ENCODE measurements around the gene CST9L. TPM values are rescaled to one million over a fixed set of nuclear protein-coding genes. Genes with fewer than 3 reads are reported as not detected.

The CST9L gene
- total RNA-seq, 1 experiment from 2014 or later: not detected

GRCh38 chr20:23547613-23548012 is 20.7 kb downstream of the CST9L start:
- H3K9me3 ChIP-seq: no peaks in the 10 kb centered on the region
- DNase-seq: no peak
- H3K4me3 Mint-ChIP-seq (ENCODE audit: unreplicated experiment): no peak overlapping the region
- BruUV-seq (replicated peaks): no TSS peak
- CTCF ChIA-PET: no interaction called here
- no peaks in the 10 kb centered on the region for H3K4me1 Mint-ChIP-seq (ENCODE audit: low read depth, unreplicated experiment)
- H3K36me3 ChIP-seq (ENCODE audit: control insufficient read depth, insufficient read depth, low read length): no peaks in the 10 kb centered on the region
- no peaks in the 10 kb centered on the region for H3K36me3 Mint-ChIP-seq (ENCODE audit: insufficient read depth, unreplicated experiment)
- H3K27me3 Mint-ChIP-seq (ENCODE audit: insufficient read depth, unreplicated experiment): peaks cover 17% of the 10 kb centered on the region
- H3K27me3 ChIP-seq (replicated peaks; ENCODE audit: control insufficient read depth, insufficient read depth, low read length): peaks cover 1% of the 10 kb centered on the region; the same call in 1 of the 2 replicates
- POLR2A ChIA-PET: no interaction called here
- intact Hi-C loops (cut with micrococcal nuclease; ENCODE audit: unreplicated experiment): loop anchor here (10.0 kb wide), 1 partner anchor 57 kb away; the partner anchor contains the start of gene CST9
- no peak overlapping the region for H3K27ac Mint-ChIP-seq (ENCODE audit: unreplicated experiment)
- H3K4me1 ChIP-seq: no peaks in the 10 kb centered on the region
- H3K9me3 Mint-ChIP-seq (ENCODE audit: unreplicated experiment): no peaks in the 10 kb centered on the region
- no peak for TF ChIP-seq CTCF (IDR thresholded peaks at IDR 0.05; ENCODE audit: insufficient read depth in 1 of 2, low read depth in 1 of 2, low read length in 1 of 2, severe bottlenecking in 1 of 2, unreplicated experiment in 1 of 2)
- no peak overlapping the region for H3K4me3 ChIP-seq (ENCODE audit: low read depth, low read length)

GRCh38 chr20:23546435-23547144 is 21.7 kb downstream of the CST9L start:
- Mint-ChIP-seq H3K4me3 (ENCODE audit: unreplicated experiment) (no peak overlapping the region), H3K9me3 (ENCODE audit: unreplicated experiment) (no peaks in the 10 kb centered on the region), H3K36me3 (ENCODE audit: insufficient read depth, unreplicated experiment) (no peaks in the 10 kb centered on the region), H3K27me3 (ENCODE audit: insufficient read depth, unreplicated experiment) (peaks cover 17% of the 10 kb centered on the region), H3K27ac (ENCODE audit: unreplicated experiment) (no peak overlapping the region), H3K4me1 (ENCODE audit: low read depth, unreplicated experiment) (no peaks in the 10 kb centered on the region)
- DNase-seq: no peak
- Histone ChIP-seq H3K27me3 (replicated peaks; ENCODE audit: control insufficient read depth, insufficient read depth, low read length) (peaks cover 1% of the 10 kb centered on the region; the same call in 1 of the 2 replicates), H3K4me1 (no peaks in the 10 kb centered on the region), H3K4me3 (ENCODE audit: low read depth, low read length) (no peak overlapping the region), H3K36me3 (ENCODE audit: control insufficient read depth, insufficient read depth, low read length) (no peaks in the 10 kb centered on the region), H3K9me3 (no peaks in the 10 kb centered on the region)
- intact Hi-C loops (cut with micrococcal nuclease; ENCODE audit: unreplicated experiment): loop anchor here (10.0 kb wide), 1 partner anchor 58 kb away; the partner anchor contains the start of gene CST9
- CTCF ChIA-PET: no interaction called here
- TF ChIP-seq CTCF (IDR thresholded peaks at IDR 0.05; ENCODE audit: insufficient read depth in 1 of 2, low read depth in 1 of 2, low read length in 1 of 2, severe bottlenecking in 1 of 2, unreplicated experiment in 1 of 2): no peak
- POLR2A ChIA-PET: no interaction called here
- BruUV-seq (replicated peaks): no TSS peak

- ChIA-PET CTCF (interaction anchor here (0.6 kb wide), 1 partner anchor 816 kb away, joined by 4 read pairs; no protein-coding TSS in a partner anchor), POLR2A (no interaction called here)
- BruUV-seq (replicated peaks): no TSS peak
- Histone ChIP-seq H3K27me3 (replicated peaks; ENCODE audit: control insufficient read depth, insufficient read depth, low read length) (peaks cover 1% of the 10 kb centered on the region; the same call in 1 of the 2 replicates), H3K36me3 (ENCODE audit: control insufficient read depth, insufficient read depth, low read length) (no peaks in the 10 kb centered on the region), H3K4me3 (ENCODE audit: low read depth, low read length) (no peak overlapping the region), H3K4me1 (no peaks in the 10 kb centered on the region), H3K9me3 (no peaks in the 10 kb centered on the region)
- H3K4me1 Mint-ChIP-seq (ENCODE audit: low read depth, unreplicated experiment): no peaks in the 10 kb centered on the region
- H3K9me3 Mint-ChIP-seq (ENCODE audit: unreplicated experiment): no peaks in the 10 kb centered on the region
- TF ChIP-seq CTCF (IDR thresholded peaks at IDR 0.05; ENCODE audit: insufficient read depth in 1 of 2, low read depth in 1 of 2, low read length in 1 of 2, severe bottlenecking in 1 of 2, unreplicated experiment in 1 of 2): no peak
- no peak overlapping the region for H3K4me3 Mint-ChIP-seq (ENCODE audit: unreplicated experiment)
- no peak overlapping the region for H3K27ac Mint-ChIP-seq (ENCODE audit: unreplicated experiment)
- DNase-seq: no peak
- intact Hi-C loops (cut with micrococcal nuclease; ENCODE audit: unreplicated experiment): loop anchor here (10.0 kb wide), 1 partner anchor 61 kb away; the partner anchor contains the start of gene CST9
- no peaks in the 10 kb centered on the region for H3K36me3 Mint-ChIP-seq (ENCODE audit: insufficient read depth, unreplicated experiment)
- peaks cover 13% of the 10 kb centered on the region for H3K27me3 Mint-ChIP-seq (ENCODE audit: insufficient read depth, unreplicated experiment)
Observed at GRCh38 chr20:23544133-23544532, 24.2 kb downstream of the CST9L start.

Data from Caco-2 (cell line).